HG03064 (cell line): ENCODE measurements around the gene EXOSC2.
A peak's percentile ranks its signal among the peaks of the same experiment; 100 is the strongest.

Experiments
- ATAC-seq: cut with Tn5 transposase; IDR thresholded peaks from one replicate; pipeline ENCODE4 v1.9.1; 2021; ENCODE audit warnings: low read depth; ENCODE audit not compliant: unreplicated experiment

The EXOSC2 gene

GRCh38 chr9:130693426-130694191 is at the start of gene EXOSC2:
Gene EXOSC2, plus strand, starts transcription at chr9:130693780. Its CDS starts 12 bp downstream, at chr9:130693792.
- ATAC-seq = peak; percentile 86

- no peak for ATAC-seq
Observed at GRCh38 chr9:130651221-130651620, 42.4 kb upstream of the EXOSC2 start.

GRCh38 chr9:130651752-130652151 is 41.8 kb upstream of the EXOSC2 start:
- no peak for ATAC-seq

- no peak for ATAC-seq
Observed at GRCh38 chr9:130654879-130655278, 38.7 kb upstream of the EXOSC2 start.

- no peak for ATAC-seq
Observed at GRCh38 chr9:130658893-130659698, 34.5 kb upstream of the EXOSC2 start.

GRCh38 chr9:130659699-130660248 is 33.8 kb upstream of the EXOSC2 start:
- no peak for ATAC-seq

- no peak for ATAC-seq
Observed at GRCh38 chr9:130660326-130660682, 33.3 kb upstream of the EXOSC2 start.

GRCh38 chr9:130660683-130661450 is 32.7 kb upstream of the EXOSC2 start:
- ATAC-seq = no peak

- ATAC-seq = no peak
Observed at GRCh38 chr9:130661451-130662098, 32.0 kb upstream of the EXOSC2 start.

- no peak for ATAC-seq
Observed at GRCh38 chr9:130662099-130662969, 31.2 kb upstream of the EXOSC2 start.

GRCh38 chr9:130662970-130663257 is 30.7 kb upstream of the EXOSC2 start:
- ATAC-seq = no peak

- ATAC-seq = no peak
Observed at GRCh38 chr9:130663258-130663976, 30.2 kb upstream of the EXOSC2 start.

GRCh38 chr9:130663977-130664250 is 29.7 kb upstream of the EXOSC2 start:
- ATAC-seq = no peak

GRCh38 chr9:130664251-130665028 is 29.1 kb upstream of the EXOSC2 start, which contains the start of gene PRDM12:
Gene PRDM12, plus strand, starts transcription at chr9:130664594. Its CDS starts 60 bp downstream, at chr9:130664654.
- no peak for ATAC-seq

GRCh38 chr9:130665029-130665430 is 28.6 kb upstream of the EXOSC2 start:
- ATAC-seq = no peak

GRCh38 chr9:130665431-130666392 is 27.9 kb upstream of the EXOSC2 start:
- no peak for ATAC-seq
